Neural cell (in vitro differentiated cells): ENCODE data around the gene HDAC7. TPM values are rescaled to one million over a fixed set of nuclear protein-coding genes. Genes with fewer than 3 reads are reported as not detected.

Experiments
- H2AFZ ChIP-seq: fragments of 200-600, 300-800 bp; sonication (generic), shearing (Covaris generic); 2 replicates; pipeline ENCODE4 v1.6.0; 2014; ENCODE audit warnings: low read depth, mild to moderate bottlenecking, antibody characterized with exemption, low read length, moderate library complexity
- H3F3A ChIP-seq: fragments of 200-600 bp; shearing (Covaris generic); 2 replicates; pipeline ENCODE4 v1.6.1; 2016; ENCODE audit warnings: mild to moderate bottlenecking, moderate library complexity, mixed read lengths, antibody characterized with exemption, low read length; ENCODE audit not compliant: insufficient read depth, poor library complexity, severe bottlenecking
- H3K27ac ChIP-seq: fragments of 200-600, 300-800 bp; sonication (generic), shearing (Covaris generic); 2 replicates; pipeline ENCODE4 v1.5.1; 2014; ENCODE audit warnings: mild to moderate bottlenecking, low read length, moderate library complexity
- H3K27me3 ChIP-seq: fragments of 300-800, 200-600 bp; sonication (generic), shearing (Covaris generic); 2 replicates; pipeline ENCODE4 v1.6.0; 2014; ENCODE audit warnings: mild to moderate bottlenecking, low read depth, low read length, moderate library complexity; ENCODE audit not compliant: insufficient read depth
- H3K36me3 ChIP-seq: fragments of 300-800, 200-600 bp; sonication (generic), shearing (Covaris generic); 2 replicates; pipeline ENCODE4 v1.5.1; 2014; ENCODE audit warnings: mild to moderate bottlenecking, antibody characterized with exemption, low read length, moderate library complexity; ENCODE audit not compliant: insufficient read depth
- H3K4me2 ChIP-seq: fragments of 300-800, 200-600 bp; sonication (generic), shearing (Covaris generic); 2 replicates; pipeline ENCODE4 v1.6.0; 2014; ENCODE audit warnings: mild to moderate bottlenecking, low read length
- H3K4me3 ChIP-seq: fragments of 300-800, 200-600 bp; sonication (generic), shearing (Covaris generic); 2 replicates; pipeline ENCODE4 v1.5.1; 2014; ENCODE audit warnings: mild to moderate bottlenecking, low read length, moderate library complexity
- H3K79me2 ChIP-seq: fragments of 200-600 bp; shearing (Covaris generic); replicated peaks from 2 replicates; pipeline ENCODE4 v1.6.0; 2014; ENCODE audit warnings: mild to moderate bottlenecking, low read length, moderate library complexity; ENCODE audit not compliant: insufficient read depth
- H3K9ac ChIP-seq: fragments of 300-800, 200-600 bp; sonication (generic), shearing (Covaris generic); 2 replicates; pipeline ENCODE4 v1.6.1; 2016; ENCODE audit warnings: mild to moderate bottlenecking, low read length, mixed read lengths
- H3K9me2 ChIP-seq: fragments of 200-600 bp; shearing (Covaris generic); 2 replicates; pipeline ENCODE4 v1.6.1; 2016; ENCODE audit warnings: mild to moderate bottlenecking, low read length, mixed read lengths; ENCODE audit not compliant: insufficient read depth
- H3K9me3 ChIP-seq: fragments of 200-600, 300-800 bp; sonication (generic), shearing (Covaris generic); 2 replicates; pipeline ENCODE4 v1.6.1; 2016; ENCODE audit warnings: mild to moderate bottlenecking, mixed run types, low read length, moderate library complexity, mixed read lengths
- H4K20me1 ChIP-seq: fragments of 200-600 bp; shearing (Covaris generic); 2 replicates; pipeline ENCODE4 v1.6.1; 2016; ENCODE audit warnings: mild to moderate bottlenecking, mixed run types; ENCODE audit not compliant: insufficient read depth
- EP300 ChIP-seq: fragments of 450-650 bp; conservative IDR thresholded peaks from 2 replicates; pipeline ENCODE4 v1.6.1; 2014; ENCODE audit warnings: antibody characterized with exemption, mild to moderate bottlenecking, moderate library complexity; ENCODE audit not compliant: poor library complexity, severe bottlenecking
- EZH2 ChIP-seq: fragments of 200-600, 300-800 bp; shearing (Covaris generic), sonication (generic); IDR thresholded peaks from 2 replicates; pipeline ENCODE4 v1.6.1; 2014; ENCODE audit warnings: antibody characterized with exemption, low read length, borderline replicate concordance, mild to moderate bottlenecking; ENCODE audit not compliant: insufficient read depth, poor library complexity, severe bottlenecking
- MXI1 ChIP-seq: fragments of 450-650 bp; conservative IDR thresholded peaks from 2 replicates; pipeline ENCODE4 v1.6.1; 2014; ENCODE audit warnings: antibody characterized with exemption, mild to moderate bottlenecking; ENCODE audit not compliant: poor library complexity, severe bottlenecking
- POLR2AphosphoS5 ChIP-seq: IDR thresholded peaks from 2 replicates; pipeline ENCODE4 v1.6.1; 2012
- RAD21 ChIP-seq: fragments of 450-650 bp; conservative IDR thresholded peaks from 2 replicates; pipeline ENCODE4 v1.6.1; 2014; ENCODE audit warnings: antibody characterized with exemption, mild to moderate bottlenecking, moderate library complexity
- REST ChIP-seq: IDR thresholded peaks from 2 replicates; pipeline ENCODE4 v1.6.1; 2012; ENCODE audit warnings: borderline replicate concordance
- SMC3 ChIP-seq: fragments of 450-650 bp; conservative IDR thresholded peaks from 2 replicates; pipeline ENCODE4 v1.6.1; 2014; ENCODE audit warnings: antibody characterized with exemption, mild to moderate bottlenecking, moderate library complexity; ENCODE audit not compliant: poor library complexity
- TAF1 ChIP-seq: IDR thresholded peaks from 2 replicates; pipeline ENCODE4 v1.6.1; 2012; ENCODE audit warnings: low read depth
- polyA plus RNA-seq: library from polyadenylated mRNA; depleted of rRNA; stranded (reverse); fragments of >200 nt; gene quantifications from 2 replicates; pipeline ENCODE4 v1.2.3, GENCODE V29; 2014
- TF ChIP-seq, protein P1 (sequence below): fragments of 450-650 bp; IDR thresholded peaks from 2 replicates; pipeline ENCODE4 v1.5.1; 2014; ENCODE audit warnings: antibody characterized with exemption, mild to moderate bottlenecking, moderate library complexity; ENCODE audit not compliant: poor library complexity, severe bottlenecking

Gene HDAC7
- polyA plus RNA-seq, 1 donor from 2014 or later: 30.2 TPM

- H2AFZ ChIP-seq: no peak overlapping the region
Measured at GRCh38 chr12:47835006-47835830, 15.5 kb upstream of the HDAC7 start.

GRCh38 chr12:47834199-47834903 lies 14.6 kb upstream of the HDAC7 start:
- Histone ChIP-seq H3F3A (no peaks in the 10 kb centered on the region), H3K9me3 (no peaks in the 10 kb centered on the region), H4K20me1 (no peaks in the 10 kb centered on the region), H3K36me3 (no peaks in the 10 kb centered on the region), H3K79me2 (no peaks in the 10 kb centered on the region), H3K9me2 (no peaks in the 10 kb centered on the region), H3K4me3 (no peak overlapping the region), H2AFZ (no peak overlapping the region), H3K27ac (no peak overlapping the region), H3K27me3 (no peaks in the 10 kb centered on the region), H3K4me2 (no peak overlapping the region), H3K9ac (no peak overlapping the region)
- TF ChIP-seq TAF1: no peak
- no peak for TF ChIP-seq SMC3

More at GRCh38 chr12:47835006-47835830, 15.5 kb upstream of the HDAC7 start:
- H3K36me3 ChIP-seq: no peaks in the 10 kb centered on the region
- no peak overlapping the region for H3K4me2 ChIP-seq
- TF ChIP-seq MXI1: no peak
- no peak for TF ChIP-seq RAD21
- TF ChIP-seq POLR2AphosphoS5: no peak
- no peak for TF ChIP-seq SMC3
- TF ChIP-seq TAF1: no peak
- no peak for TF ChIP-seq EP300
- no peak for TF ChIP-seq EZH2
- TF ChIP-seq REST: no peak
- TF ChIP-seq, protein P1, sequence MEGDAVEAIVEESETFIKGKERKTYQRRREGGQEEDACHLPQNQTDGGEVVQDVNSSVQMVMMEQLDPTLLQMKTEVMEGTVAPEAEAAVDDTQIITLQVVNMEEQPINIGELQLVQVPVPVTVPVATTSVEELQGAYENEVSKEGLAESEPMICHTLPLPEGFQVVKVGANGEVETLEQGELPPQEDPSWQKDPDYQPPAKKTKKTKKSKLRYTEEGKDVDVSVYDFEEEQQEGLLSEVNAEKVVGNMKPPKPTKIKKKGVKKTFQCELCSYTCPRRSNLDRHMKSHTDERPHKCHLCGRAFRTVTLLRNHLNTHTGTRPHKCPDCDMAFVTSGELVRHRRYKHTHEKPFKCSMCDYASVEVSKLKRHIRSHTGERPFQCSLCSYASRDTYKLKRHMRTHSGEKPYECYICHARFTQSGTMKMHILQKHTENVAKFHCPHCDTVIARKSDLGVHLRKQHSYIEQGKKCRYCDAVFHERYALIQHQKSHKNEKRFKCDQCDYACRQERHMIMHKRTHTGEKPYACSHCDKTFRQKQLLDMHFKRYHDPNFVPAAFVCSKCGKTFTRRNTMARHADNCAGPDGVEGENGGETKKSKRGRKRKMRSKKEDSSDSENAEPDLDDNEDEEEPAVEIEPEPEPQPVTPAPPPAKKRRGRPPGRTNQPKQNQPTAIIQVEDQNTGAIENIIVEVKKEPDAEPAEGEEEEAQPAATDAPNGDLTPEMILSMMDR: no peak
- no peaks in the 10 kb centered on the region for H3K79me2 ChIP-seq
- H4K20me1 ChIP-seq: no peaks in the 10 kb centered on the region
- no peaks in the 10 kb centered on the region for H3K27me3 ChIP-seq
- H3K9ac ChIP-seq: no peak overlapping the region
- H3K9me2 ChIP-seq: no peaks in the 10 kb centered on the region
- no peaks in the 10 kb centered on the region for H3F3A ChIP-seq
- H3K4me3 ChIP-seq: no peak overlapping the region
- H3K9me3 ChIP-seq: no peaks in the 10 kb centered on the region
- no peak overlapping the region for H3K27ac ChIP-seq
